HepG2 (cell line): ENCODE measurements around the gene ST3GAL4. TPM values are rescaled to one million over a fixed set of nuclear protein-coding genes. Genes with fewer than 3 reads are reported as not detected.
A peak's percentile ranks its signal among the peaks of the same experiment; 100 is the strongest.

Experiments used
- DNMT3B ChIP-seq: conservative IDR thresholded peaks from 2 replicates; pipeline ENCODE4 v1.6.1; 2016; ENCODE audit warnings: missing biosample characterization, control low read depth
- ELF3 ChIP-seq: IDR thresholded peaks from 2 replicates; pipeline ENCODE4 v1.6.1; 2016; ENCODE audit warnings: missing genetic modification reagents, missing compliant biosample characterization
- NONO ChIP-seq, 2 experiments: fragments of 450-650 bp in 1 of 2; sonication (generic) in 1 of 2; formaldehyde crosslinking in 1 of 2; IDR thresholded peaks in 1 of 2; conservative IDR thresholded peaks in 1 of 2; 2 replicates each; pipeline versions ENCODE4 v1.6.1 to v1.8.0; 2017 to 2022; ENCODE audit warnings: mild to moderate bottlenecking in 1 of 2, missing genetic modification reagents in 1 of 2, moderate library complexity in 1 of 2
- NRL ChIP-seq: sonication (generic); formaldehyde crosslinking; IDR thresholded peaks from 2 replicates; pipeline ENCODE4 v1.5.0; 2020; ENCODE audit warnings: missing genetic modification reagents, mild to moderate bottlenecking, moderate library complexity, borderline replicate concordance
- PCBP1 ChIP-seq: fragments of 200-400 bp; formaldehyde crosslinking; IDR thresholded peaks from 2 replicates; pipeline ENCODE4 v1.6.1; 2017; ENCODE audit warnings: mild to moderate bottlenecking, low read depth, low read length, borderline replicate concordance
- RBM22 ChIP-seq: fragments of 200-400 bp; formaldehyde crosslinking; optimal IDR thresholded peaks from 2 replicates; pipeline ENCODE3; 2017; ENCODE audit warnings: mild to moderate bottlenecking, low read length, moderate library complexity
- SETDB1 ChIP-seq: sonication (generic); formaldehyde crosslinking; IDR thresholded peaks from 2 replicates; pipeline ENCODE4 v1.5.1; 2020; ENCODE audit warnings: missing genetic modification reagents, mild to moderate bottlenecking, borderline replicate concordance
- TGIF2 ChIP-seq: IDR thresholded peaks from 2 replicates; pipeline ENCODE4 v1.6.1; 2016; ENCODE audit warnings: control low read depth, missing compliant biosample characterization
- TMF1 ChIP-seq: sonication (generic); formaldehyde crosslinking; IDR thresholded peaks from 2 replicates; pipeline ENCODE4 v1.8.1; 2022; ENCODE audit warnings: low read depth, missing genetic modification reagents
- ZNF251 ChIP-seq: sonication (generic); formaldehyde crosslinking; IDR thresholded peaks from 2 replicates; pipeline ENCODE4 v1.9.0; 2021; ENCODE audit warnings: mild to moderate bottlenecking, missing genetic modification reagents
- ZNF337 ChIP-seq: sonication (generic); formaldehyde crosslinking; IDR thresholded peaks from 2 replicates; pipeline ENCODE4 v1.5.1; 2020; ENCODE audit warnings: missing genetic modification reagents, low read depth, mild to moderate bottlenecking, borderline replicate concordance
- ZNF33A ChIP-seq: sonication (generic); formaldehyde crosslinking; IDR thresholded peaks from 2 replicates; pipeline ENCODE4 v1.5.1; 2020; ENCODE audit warnings: missing genetic modification reagents, mild to moderate bottlenecking, moderate library complexity, borderline replicate concordance
- ZNF44 ChIP-seq: sonication (generic); formaldehyde crosslinking; IDR thresholded peaks from 2 replicates; pipeline ENCODE4 v1.5.1; 2020; ENCODE audit warnings: mild to moderate bottlenecking, missing genetic modification reagents
- ZNF510 ChIP-seq: sonication (generic); formaldehyde crosslinking; IDR thresholded peaks from 2 replicates; pipeline ENCODE4 v1.4.0; 2020; ENCODE audit warnings: low read depth, mild to moderate bottlenecking, missing genetic modification reagents
- ZNF598 ChIP-seq: sonication (generic); formaldehyde crosslinking; IDR thresholded peaks from 2 replicates; pipeline ENCODE4 v1.5.1; 2020; ENCODE audit warnings: mild to moderate bottlenecking, missing genetic modification reagents, borderline replicate concordance
- ZNF749 ChIP-seq: sonication (generic); formaldehyde crosslinking; IDR thresholded peaks from 2 replicates; pipeline ENCODE4 v1.8.0; 2022; ENCODE audit warnings: mild to moderate bottlenecking, missing genetic modification reagents, moderate library complexity, borderline replicate concordance
- ZNF761 ChIP-seq: sonication (generic); formaldehyde crosslinking; conservative IDR thresholded peaks from 2 replicates; pipeline ENCODE4 v1.4.0; 2020; ENCODE audit warnings: mild to moderate bottlenecking, missing genetic modification reagents
- polyA plus RNA-seq, 8 experiments: library from polyadenylated mRNA; depleted of rRNA in 3 of 8; stranded (reverse) in 7 of 8; unstranded in 1 of 8; fragments of >200 nt; fragmentation: Illumina TruSeq in 4 of 8; extraction: Trizol in 4 of 8; gene quantifications; 2 replicates each; pipeline versions ENCODE4 v1.2.1 to v1.2.3, GENCODE V29; 2011 to 2016; ENCODE audit warnings: low read depth in 4 of 8, missing spikeins in 1 of 8, mixed read lengths in 1 of 8; ENCODE audit not compliant: insufficient read depth in 1 of 8
- total RNA-seq, 5 experiments: library from RNA; depleted of rRNA; stranded (reverse); fragments of >200 nt; fragmentation: Illumina TruSeq; extraction: Trizol; gene quantifications; 2 replicates each; pipeline ENCODE4 v1.2.3, GENCODE V29; 2016; ENCODE audit warnings: low read depth in 1 of 5
- TF ChIP-seq, protein P1 (sequence below): sonication (generic); formaldehyde crosslinking; IDR thresholded peaks from 2 replicates; pipeline ENCODE4 v1.5.1; 2020; ENCODE audit warnings: mild to moderate bottlenecking, missing genetic modification reagents
- TF ChIP-seq, protein P2 (sequence below): sonication (generic); formaldehyde crosslinking; conservative IDR thresholded peaks from 2 replicates; pipeline ENCODE4 v1.5.0; 2020; ENCODE audit warnings: missing genetic modification reagents
- TF ChIP-seq, protein P3 (sequence below): sonication (generic); formaldehyde crosslinking; IDR thresholded peaks from 2 replicates; pipeline ENCODE4 v1.8.0; 2022; ENCODE audit warnings: mild to moderate bottlenecking, missing genetic modification reagents, moderate library complexity
- TF ChIP-seq, protein P4 (sequence below): sonication (generic); formaldehyde crosslinking; IDR thresholded peaks from 2 replicates; pipeline ENCODE4 v1.4.0; 2020; ENCODE audit warnings: mild to moderate bottlenecking, missing genetic modification reagents

Gene ST3GAL4
- total and polyA plus RNA-seq, 2 of the 13 experiments (the other 11 are each of a cell fraction or from before 2014, with no cell fraction given) = 9.1 to 13.3 TPM

DNA sequence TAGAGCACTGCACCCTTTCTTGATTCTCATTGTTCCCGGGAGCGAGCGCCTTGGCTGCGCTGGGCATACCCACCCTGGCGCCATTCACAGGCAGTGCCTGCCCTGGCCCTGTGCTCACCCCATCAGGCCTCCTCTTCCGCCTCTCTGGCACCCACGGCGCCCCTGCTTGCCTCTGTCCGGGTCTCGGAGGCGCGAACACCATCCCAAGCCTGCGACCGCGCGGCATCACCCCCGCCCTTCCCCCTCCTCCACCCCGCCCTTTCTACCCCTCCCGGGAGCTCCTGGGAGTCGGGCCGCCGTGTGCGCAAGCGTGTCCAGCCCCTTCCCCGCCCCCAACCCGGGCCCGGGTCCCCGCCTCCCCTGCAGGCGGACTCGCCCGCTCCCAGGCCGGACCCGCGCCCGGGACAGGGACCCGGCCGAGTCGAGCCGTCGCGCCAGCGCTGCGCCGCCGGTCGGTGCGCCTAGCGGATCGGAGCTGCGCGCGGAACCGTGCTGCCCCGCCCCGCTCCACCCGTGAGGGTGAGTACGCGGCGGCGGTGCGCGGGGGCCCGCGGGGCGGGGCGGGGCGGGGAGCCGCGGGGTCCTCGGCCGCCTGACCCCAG, at the start of gene ST3GAL4 (continued):
- TF ChIP-seq ZNF598 (CRISPR knock-in tag) (no peak), NONO (IDR thresholded peaks at IDR 0.05) (no peak), NONO (CRISPR knock-in tag; conservative IDR thresholded peaks at IDR 0.05) (no peak; the same call in 1 of the 2 replicates), ZNF44 (CRISPR knock-in tag) (no peak), ZNF749 (CRISPR knock-in tag) (no peak), PCBP1 (no peak), ZNF251 (no peak), ZNF337 (CRISPR knock-in tag) (no peak), ZNF761 (CRISPR knock-in tag) (no peak), NRL (no peak), SETDB1 (CRISPR knock-in tag) (no peak), ZNF33A (no peak), TMF1 (0 out of 2 replicates have a peak, but pooled peaks have one; percentile 72), ELF3 (CRISPR knock-in tag) (peak; percentile 17; the same call in 1 of the 2 replicates), DNMT3B (no peak), RBM22 (no peak), ZNF510 (CRISPR knock-in tag) (no peak), TGIF2 (no peak; the same call in 1 of the 2 replicates)
- TF ChIP-seq, protein P1, sequence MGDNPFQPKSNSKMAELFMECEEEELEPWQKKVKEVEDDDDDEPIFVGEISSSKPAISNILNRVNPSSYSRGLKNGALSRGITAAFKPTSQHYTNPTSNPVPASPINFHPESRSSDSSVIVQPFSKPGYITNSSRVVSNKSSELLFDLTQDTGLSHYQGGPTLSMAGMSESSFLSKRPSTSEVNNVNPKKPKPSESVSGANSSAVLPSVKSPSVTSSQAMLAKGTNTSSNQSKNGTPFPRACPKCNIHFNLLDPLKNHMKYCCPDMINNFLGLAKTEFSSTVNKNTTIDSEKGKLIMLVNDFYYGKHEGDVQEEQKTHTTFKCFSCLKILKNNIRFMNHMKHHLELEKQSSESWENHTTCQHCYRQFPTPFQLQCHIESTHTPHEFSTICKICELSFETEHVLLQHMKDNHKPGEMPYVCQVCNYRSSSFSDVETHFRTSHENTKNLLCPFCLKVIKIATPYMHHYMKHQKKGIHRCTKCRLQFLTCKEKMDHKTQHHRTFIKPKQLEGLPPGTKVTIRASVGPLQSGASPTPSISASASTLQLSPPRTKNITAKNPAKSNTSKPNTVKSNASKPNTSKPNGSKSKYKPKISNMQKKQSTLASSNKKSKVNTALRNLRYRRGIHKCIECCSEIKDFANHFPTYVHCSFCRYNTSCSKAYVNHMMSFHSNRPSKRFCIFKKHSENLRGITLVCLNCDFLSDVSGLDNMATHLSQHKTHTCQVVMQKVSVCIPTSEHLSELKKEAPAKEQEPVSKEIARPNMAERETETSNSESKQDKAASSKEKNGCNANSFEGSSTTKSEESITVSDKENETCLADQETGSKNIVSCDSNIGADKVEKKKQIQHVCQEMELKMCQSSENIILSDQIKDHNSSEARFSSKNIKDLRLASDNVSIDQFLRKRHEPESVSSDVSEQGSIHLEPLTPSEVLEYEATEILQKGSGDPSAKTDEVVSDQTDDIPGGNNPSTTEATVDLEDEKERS (CRISPR knock-in tag) = no peak
- TF ChIP-seq, protein P2, sequence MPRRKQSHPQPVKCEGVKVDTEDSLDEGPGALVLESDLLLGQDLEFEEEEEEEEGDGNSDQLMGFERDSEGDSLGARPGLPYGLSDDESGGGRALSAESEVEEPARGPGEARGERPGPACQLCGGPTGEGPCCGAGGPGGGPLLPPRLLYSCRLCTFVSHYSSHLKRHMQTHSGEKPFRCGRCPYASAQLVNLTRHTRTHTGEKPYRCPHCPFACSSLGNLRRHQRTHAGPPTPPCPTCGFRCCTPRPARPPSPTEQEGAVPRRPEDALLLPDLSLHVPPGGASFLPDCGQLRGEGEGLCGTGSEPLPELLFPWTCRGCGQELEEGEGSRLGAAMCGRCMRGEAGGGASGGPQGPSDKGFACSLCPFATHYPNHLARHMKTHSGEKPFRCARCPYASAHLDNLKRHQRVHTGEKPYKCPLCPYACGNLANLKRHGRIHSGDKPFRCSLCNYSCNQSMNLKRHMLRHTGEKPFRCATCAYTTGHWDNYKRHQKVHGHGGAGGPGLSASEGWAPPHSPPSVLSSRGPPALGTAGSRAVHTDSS (CRISPR knock-in tag) = no peak
- TF ChIP-seq, protein P3, sequence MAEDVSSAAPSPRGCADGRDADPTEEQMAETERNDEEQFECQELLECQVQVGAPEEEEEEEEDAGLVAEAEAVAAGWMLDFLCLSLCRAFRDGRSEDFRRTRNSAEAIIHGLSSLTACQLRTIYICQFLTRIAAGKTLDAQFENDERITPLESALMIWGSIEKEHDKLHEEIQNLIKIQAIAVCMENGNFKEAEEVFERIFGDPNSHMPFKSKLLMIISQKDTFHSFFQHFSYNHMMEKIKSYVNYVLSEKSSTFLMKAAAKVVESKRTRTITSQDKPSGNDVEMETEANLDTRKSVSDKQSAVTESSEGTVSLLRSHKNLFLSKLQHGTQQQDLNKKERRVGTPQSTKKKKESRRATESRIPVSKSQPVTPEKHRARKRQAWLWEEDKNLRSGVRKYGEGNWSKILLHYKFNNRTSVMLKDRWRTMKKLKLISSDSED (CRISPR knock-in tag) = no peak
- TF ChIP-seq, protein P4, sequence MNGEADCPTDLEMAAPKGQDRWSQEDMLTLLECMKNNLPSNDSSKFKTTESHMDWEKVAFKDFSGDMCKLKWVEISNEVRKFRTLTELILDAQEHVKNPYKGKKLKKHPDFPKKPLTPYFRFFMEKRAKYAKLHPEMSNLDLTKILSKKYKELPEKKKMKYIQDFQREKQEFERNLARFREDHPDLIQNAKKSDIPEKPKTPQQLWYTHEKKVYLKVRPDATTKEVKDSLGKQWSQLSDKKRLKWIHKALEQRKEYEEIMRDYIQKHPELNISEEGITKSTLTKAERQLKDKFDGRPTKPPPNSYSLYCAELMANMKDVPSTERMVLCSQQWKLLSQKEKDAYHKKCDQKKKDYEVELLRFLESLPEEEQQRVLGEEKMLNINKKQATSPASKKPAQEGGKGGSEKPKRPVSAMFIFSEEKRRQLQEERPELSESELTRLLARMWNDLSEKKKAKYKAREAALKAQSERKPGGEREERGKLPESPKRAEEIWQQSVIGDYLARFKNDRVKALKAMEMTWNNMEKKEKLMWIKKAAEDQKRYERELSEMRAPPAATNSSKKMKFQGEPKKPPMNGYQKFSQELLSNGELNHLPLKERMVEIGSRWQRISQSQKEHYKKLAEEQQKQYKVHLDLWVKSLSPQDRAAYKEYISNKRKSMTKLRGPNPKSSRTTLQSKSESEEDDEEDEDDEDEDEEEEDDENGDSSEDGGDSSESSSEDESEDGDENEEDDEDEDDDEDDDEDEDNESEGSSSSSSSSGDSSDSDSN (CRISPR knock-in tag) = peak; percentile 4; the same call in 1 of the 2 replicates
